Panc1 (cell line): ENCODE measurements around the gene TARS2. TPM values are rescaled to one million over a fixed set of nuclear protein-coding genes. Genes with fewer than 3 reads are reported as not detected.

Experiments
- ATAC-seq: fragments of 200-7000 bp; cut with Tn5 transposase; 2 replicates; pipeline ENCODE4 v1.9.1; 2020; ENCODE audit warnings: mild to moderate bottlenecking, moderate library complexity
- BruUV-seq: library from RNA; stranded (reverse); fragments of 400-500 nt; replicated peaks from 2 replicates; lab custom pipeline; 2021; lab: Mats Ljungman, UMichigan
- CTCF ChIA-PET: fragments of 300-600 bp; sonication (Branson Sonifier 250); formaldehyde crosslinking; loops from one replicate; lab custom pipeline; 2022; ENCODE audit warnings: antibody characterized with exemption; lab: Charles Lee
- POLR2A ChIA-PET: fragments of 300-600 bp; sonication (Branson Sonifier 250); formaldehyde crosslinking; loops from one replicate; lab custom pipeline; 2022; ENCODE audit warnings: antibody characterized with exemption; lab: Charles Lee
- DNase-seq: peaks from one replicate; pipeline ENCODE4 v3.0.0-alpha.2; 2010; ENCODE audit warnings: low read depth, low spot score
- H3K27ac ChIP-seq: 2 replicates; pipeline ENCODE4 v1.5.1; 2011; ENCODE audit warnings: mild to moderate bottlenecking, low read length, inconsistent platforms
- H3K27me3 ChIP-seq: fragments of 200-500 bp; sonication (Bioruptor generic); 2 replicates; pipeline ENCODE4 v1.6.0; 2014; ENCODE audit warnings: low read length, inconsistent platforms; ENCODE audit not compliant: control insufficient read depth, insufficient read depth
- H3K36me3 ChIP-seq: fragments of 200-500 bp; sonication (Bioruptor generic); 2 replicates; pipeline ENCODE4 v1.5.1; 2014; ENCODE audit warnings: inconsistent platforms, mild to moderate bottlenecking, low read length, moderate library complexity; ENCODE audit not compliant: control insufficient read depth, insufficient read depth
- H3K4me1 ChIP-seq: 2 replicates; pipeline ENCODE4 v1.5.1; 2011; ENCODE audit warnings: inconsistent platforms, mild to moderate bottlenecking, low read length, moderate library complexity; ENCODE audit not compliant: control insufficient read depth, insufficient read depth
- H3K4me3 ChIP-seq, 2 experiments: 2 replicates each; pipeline ENCODE4 v1.5.1; 2011 to 2012; ENCODE audit warnings: low read depth in 2 of 2, low read length in 2 of 2, mild to moderate bottlenecking in 2 of 2, inconsistent platforms in 1 of 2, moderate library complexity in 1 of 2
- H3K9me3 ChIP-seq: fragments of 200-500 bp; sonication (Bioruptor generic); 2 replicates; pipeline ENCODE4 v1.5.1; 2014; ENCODE audit warnings: low read depth, mild to moderate bottlenecking, inconsistent platforms, low read length, moderate library complexity; ENCODE audit not compliant: control insufficient read depth, insufficient read depth
- CTCF ChIP-seq: fragments of 450-650 bp; IDR thresholded peaks from 2 replicates; pipeline ENCODE4 v1.5.1; 2017; ENCODE audit warnings: mild to moderate bottlenecking
- POLR2AphosphoS5 ChIP-seq: IDR thresholded peaks from 2 replicates; pipeline ENCODE4 v1.6.1; 2012; ENCODE audit warnings: mild to moderate bottlenecking, low read depth, low read length, moderate library complexity
- SIN3A ChIP-seq: IDR thresholded peaks from 2 replicates; pipeline ENCODE4 v1.6.1; 2012; ENCODE audit warnings: low read depth, mild to moderate bottlenecking, low read length, moderate library complexity, borderline replicate concordance; ENCODE audit not compliant: insufficient read depth
- TCF7L2 ChIP-seq: IDR thresholded peaks from 2 replicates; pipeline ENCODE4 v1.6.1; 2011; ENCODE audit warnings: mild to moderate bottlenecking, low read depth, low read length, inconsistent platforms
- in situ Hi-C: cut with HindIII; loops from 2 replicates; pipeline ENCODE4 v1.10.0; 2016; ENCODE audit warnings: low sequenced_read_pairs, low pct_unique_long_range_greater_than_20kb
- intact Hi-C: fragments of 100-400 bp; cut with micrococcal nuclease; formaldehyde crosslinking; loops from one replicate; pipeline ENCODE4 v1.10.0; 2022; ENCODE audit not compliant: unreplicated experiment
- total RNA-seq: library from RNA; stranded (reverse); gene quantifications from one replicate; pipeline ENCODE4 v1.2.1, GENCODE V29; 2021; ENCODE audit not compliant: unreplicated experiment
- TF ChIP-seq, protein P1 (sequence below), 2 experiments: IDR thresholded peaks; 2 replicates each; pipeline ENCODE4 v1.6.1; 2011 to 2012; ENCODE audit warnings: low read depth in 2 of 2, control low read depth in 1 of 2, low read length in 1 of 2, mild to moderate bottlenecking in 1 of 2, moderate library complexity in 1 of 2; ENCODE audit not compliant: insufficient read depth in 1 of 2

TARS2 gene
- total RNA-seq, 1 experiment from 2014 or later, result 28.2 TPM

GRCh38 chr1:150534002-150534401 is 46.8 kb downstream of the TARS2 start:
- in situ Hi-C loops, result no loop called here

GRCh38 chr1:150535511-150536287 is 48.5 kb downstream of the TARS2 start:
- no peaks in the 10 kb centered on the region for H3K9me3 ChIP-seq
- POLR2A ChIA-PET, result no interaction called here
- CTCF ChIA-PET, result interaction anchor here (0.6 to 1.2 kb wide), 3 partner anchors 9 to 280 kb away, joined by 3 to 7 read pairs (median 3); no protein-coding TSS in a partner anchor
- ATAC-seq (no peak), DNase-seq (no peak)
- H3K27me3 ChIP-seq, result no peaks in the 10 kb centered on the region
- no TSS peak for BruUV-seq
- no peak overlapping the region for H3K4me3 ChIP-seq
- in situ Hi-C loops (no loop called here), intact Hi-C loops (no loop called here)
- no peak overlapping the region for H3K27ac ChIP-seq
- H3K4me1 ChIP-seq, result no peaks in the 10 kb centered on the region
- TF ChIP-seq, protein P1, sequence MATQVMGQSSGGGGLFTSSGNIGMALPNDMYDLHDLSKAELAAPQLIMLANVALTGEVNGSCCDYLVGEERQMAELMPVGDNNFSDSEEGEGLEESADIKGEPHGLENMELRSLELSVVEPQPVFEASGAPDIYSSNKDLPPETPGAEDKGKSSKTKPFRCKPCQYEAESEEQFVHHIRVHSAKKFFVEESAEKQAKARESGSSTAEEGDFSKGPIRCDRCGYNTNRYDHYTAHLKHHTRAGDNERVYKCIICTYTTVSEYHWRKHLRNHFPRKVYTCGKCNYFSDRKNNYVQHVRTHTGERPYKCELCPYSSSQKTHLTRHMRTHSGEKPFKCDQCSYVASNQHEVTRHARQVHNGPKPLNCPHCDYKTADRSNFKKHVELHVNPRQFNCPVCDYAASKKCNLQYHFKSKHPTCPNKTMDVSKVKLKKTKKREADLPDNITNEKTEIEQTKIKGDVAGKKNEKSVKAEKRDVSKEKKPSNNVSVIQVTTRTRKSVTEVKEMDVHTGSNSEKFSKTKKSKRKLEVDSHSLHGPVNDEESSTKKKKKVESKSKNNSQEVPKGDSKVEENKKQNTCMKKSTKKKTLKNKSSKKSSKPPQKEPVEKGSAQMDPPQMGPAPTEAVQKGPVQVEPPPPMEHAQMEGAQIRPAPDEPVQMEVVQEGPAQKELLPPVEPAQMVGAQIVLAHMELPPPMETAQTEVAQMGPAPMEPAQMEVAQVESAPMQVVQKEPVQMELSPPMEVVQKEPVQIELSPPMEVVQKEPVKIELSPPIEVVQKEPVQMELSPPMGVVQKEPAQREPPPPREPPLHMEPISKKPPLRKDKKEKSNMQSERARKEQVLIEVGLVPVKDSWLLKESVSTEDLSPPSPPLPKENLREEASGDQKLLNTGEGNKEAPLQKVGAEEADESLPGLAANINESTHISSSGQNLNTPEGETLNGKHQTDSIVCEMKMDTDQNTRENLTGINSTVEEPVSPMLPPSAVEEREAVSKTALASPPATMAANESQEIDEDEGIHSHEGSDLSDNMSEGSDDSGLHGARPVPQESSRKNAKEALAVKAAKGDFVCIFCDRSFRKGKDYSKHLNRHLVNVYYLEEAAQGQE (IDR thresholded peaks at IDR 0.05; ENCODE audit: insufficient read depth in 1 of 2, low read depth in 2 of 2, low read length in 1 of 2), result no peak
- TF ChIP-seq TCF7L2, result no peak
- no peak for TF ChIP-seq CTCF
- no peak for TF ChIP-seq POLR2AphosphoS5
- no peak for TF ChIP-seq SIN3A
- H3K36me3 ChIP-seq, result no peaks in the 10 kb centered on the region

More at GRCh38 chr1:150534002-150534401, 46.8 kb downstream of the TARS2 start:
- Histone ChIP-seq H3K36me3 (no peaks in the 10 kb centered on the region), H3K27me3 (no peaks in the 10 kb centered on the region), H3K4me1 (no peaks in the 10 kb centered on the region), H3K9me3 (no peaks in the 10 kb centered on the region), H3K4me3 (no peak overlapping the region), H3K27ac (no peak overlapping the region)
- BruUV-seq, result no TSS peak
- no peak for DNase-seq
- intact Hi-C loops, result no loop called here
- ChIA-PET CTCF (interaction anchor here (0.5 to 0.6 kb wide), 2 partner anchors 8 to 17 kb away, joined by 3 to 6 read pairs; no protein-coding TSS in a partner anchor), POLR2A (interaction anchor here (0.6 to 0.7 kb wide), 2 partner anchors 272 to 365 kb away, joined by 3 to 5 read pairs; no protein-coding TSS in a partner anchor)
- TF ChIP-seq TCF7L2, result no peak
- TF ChIP-seq, protein P1 (IDR thresholded peaks at IDR 0.05; ENCODE audit: insufficient read depth in 1 of 2, low read depth in 2 of 2, low read length in 1 of 2), result no peak
- no peak for TF ChIP-seq SIN3A
- TF ChIP-seq POLR2AphosphoS5, result no peak
- no peak for TF ChIP-seq CTCF
- no peak for ATAC-seq
